ENCODE data around the gene GPR55.

DNA sequence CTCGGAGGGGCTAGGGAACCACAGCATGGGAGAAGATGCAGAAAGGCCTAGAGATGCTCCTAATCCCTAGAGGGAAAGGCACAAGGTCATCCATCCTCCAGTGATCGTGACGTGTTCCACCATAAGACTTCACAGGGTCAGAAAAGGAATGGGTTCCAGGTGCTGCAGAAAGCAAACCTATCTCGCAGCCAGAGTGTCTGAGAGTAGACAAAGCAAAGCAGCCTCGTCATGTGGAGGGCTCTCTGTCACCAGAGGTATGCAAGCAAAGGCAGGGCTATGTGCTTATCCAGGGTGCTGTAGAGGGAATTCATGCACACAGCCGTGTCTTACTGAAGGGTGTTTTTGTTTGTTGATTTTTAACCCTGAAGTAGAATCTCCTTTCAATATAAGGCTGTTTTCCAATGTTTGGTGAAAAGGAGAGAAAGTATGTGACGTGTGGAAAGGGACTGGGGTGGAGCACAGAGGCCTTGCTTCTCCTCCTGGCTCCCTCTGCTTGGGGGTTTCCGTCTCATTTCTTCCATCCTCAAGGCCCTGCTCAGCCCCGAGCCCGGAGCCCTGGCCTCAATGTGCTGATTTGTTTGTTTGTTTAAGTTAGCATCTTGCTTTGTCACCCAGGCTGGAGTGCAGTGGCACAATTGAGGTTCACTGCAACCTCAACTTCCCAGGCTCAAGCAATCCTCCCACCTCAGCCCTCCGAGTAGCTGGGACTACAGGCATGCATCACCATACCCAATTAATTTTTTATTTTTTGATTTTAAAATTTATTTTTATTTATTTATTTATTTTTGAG lies 3.0 kb downstream of the GPR55 start:
- TF ChIP-seq, protein P1, sequence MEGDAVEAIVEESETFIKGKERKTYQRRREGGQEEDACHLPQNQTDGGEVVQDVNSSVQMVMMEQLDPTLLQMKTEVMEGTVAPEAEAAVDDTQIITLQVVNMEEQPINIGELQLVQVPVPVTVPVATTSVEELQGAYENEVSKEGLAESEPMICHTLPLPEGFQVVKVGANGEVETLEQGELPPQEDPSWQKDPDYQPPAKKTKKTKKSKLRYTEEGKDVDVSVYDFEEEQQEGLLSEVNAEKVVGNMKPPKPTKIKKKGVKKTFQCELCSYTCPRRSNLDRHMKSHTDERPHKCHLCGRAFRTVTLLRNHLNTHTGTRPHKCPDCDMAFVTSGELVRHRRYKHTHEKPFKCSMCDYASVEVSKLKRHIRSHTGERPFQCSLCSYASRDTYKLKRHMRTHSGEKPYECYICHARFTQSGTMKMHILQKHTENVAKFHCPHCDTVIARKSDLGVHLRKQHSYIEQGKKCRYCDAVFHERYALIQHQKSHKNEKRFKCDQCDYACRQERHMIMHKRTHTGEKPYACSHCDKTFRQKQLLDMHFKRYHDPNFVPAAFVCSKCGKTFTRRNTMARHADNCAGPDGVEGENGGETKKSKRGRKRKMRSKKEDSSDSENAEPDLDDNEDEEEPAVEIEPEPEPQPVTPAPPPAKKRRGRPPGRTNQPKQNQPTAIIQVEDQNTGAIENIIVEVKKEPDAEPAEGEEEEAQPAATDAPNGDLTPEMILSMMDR (conservative IDR thresholded peaks at IDR 0.05), result no peak
- TF ChIP-seq ZFX (IDR thresholded peaks at IDR 0.05), result no peak

Measured in C4-2B (cell line).